Adipocyte (in vitro differentiated cells): ENCODE data around the gene SLC17A7.

Experiments
- DNase-seq: peaks from one replicate; pipeline ENCODE4 v3.0.0-alpha.2; 2015; ENCODE audit warnings: low read depth
- H3K27me3 ChIP-seq: replicated peaks from 2 replicates; pipeline ENCODE4 v1.7.0; 2013; ENCODE audit warnings: mild to moderate bottlenecking, low read length, moderate library complexity; ENCODE audit not compliant: control insufficient read depth, insufficient read depth
- H3K36me3 ChIP-seq: 2 replicates; pipeline ENCODE4 v1.7.0; 2013; ENCODE audit warnings: low read length, mild to moderate bottlenecking, moderate library complexity; ENCODE audit not compliant: control insufficient read depth, insufficient read depth, severe bottlenecking
- H3K4me1 ChIP-seq: 2 replicates; pipeline ENCODE4 v1.7.0; 2013; ENCODE audit warnings: mild to moderate bottlenecking, low read length, moderate library complexity; ENCODE audit not compliant: control insufficient read depth, insufficient read depth
- H3K4me3 ChIP-seq: 2 replicates; pipeline ENCODE4 v1.7.0; 2013; ENCODE audit warnings: mild to moderate bottlenecking, low read length, moderate library complexity
- H3K9ac ChIP-seq: 2 replicates; pipeline ENCODE4 v1.7.0; 2013; ENCODE audit warnings: mild to moderate bottlenecking, low read length, moderate library complexity
- H3K9me3 ChIP-seq: 2 replicates; pipeline ENCODE4 v1.7.0; 2013; ENCODE audit warnings: mild to moderate bottlenecking, low read length, moderate library complexity; ENCODE audit not compliant: control insufficient read depth

SLC17A7 gene

DNA sequence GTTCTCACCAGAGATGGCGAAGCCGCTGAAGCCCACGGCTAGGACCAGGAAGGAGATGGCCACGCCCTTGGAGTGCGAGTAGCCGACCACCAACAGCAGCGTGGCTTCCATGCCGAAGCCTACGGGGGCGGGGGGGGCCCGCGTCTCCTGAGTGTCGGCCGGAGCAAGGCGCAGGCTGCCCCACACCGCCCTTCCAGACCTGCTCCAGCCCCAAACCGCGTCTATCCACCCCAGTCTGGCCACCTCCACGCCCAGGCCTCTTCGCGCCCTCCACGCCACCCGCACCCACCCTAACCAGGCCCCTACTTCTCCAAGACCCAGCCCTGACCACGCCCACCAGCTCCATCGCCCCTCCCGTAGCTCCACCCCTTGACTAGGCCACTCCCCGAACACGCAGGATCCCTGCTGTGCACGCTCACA lies 10.0 kb downstream of the SLC17A7 start:
- Histone ChIP-seq H3K36me3 (no peaks in the 10 kb centered on the region), H3K9ac (no peak overlapping the region), H3K27me3 (peaks cover 53% of the 10 kb centered on the region), H3K4me3 (no peak overlapping the region), H3K9me3 (no peaks in the 10 kb centered on the region), H3K4me1 (no peaks in the 10 kb centered on the region)
- no peak for DNase-seq

DNA sequence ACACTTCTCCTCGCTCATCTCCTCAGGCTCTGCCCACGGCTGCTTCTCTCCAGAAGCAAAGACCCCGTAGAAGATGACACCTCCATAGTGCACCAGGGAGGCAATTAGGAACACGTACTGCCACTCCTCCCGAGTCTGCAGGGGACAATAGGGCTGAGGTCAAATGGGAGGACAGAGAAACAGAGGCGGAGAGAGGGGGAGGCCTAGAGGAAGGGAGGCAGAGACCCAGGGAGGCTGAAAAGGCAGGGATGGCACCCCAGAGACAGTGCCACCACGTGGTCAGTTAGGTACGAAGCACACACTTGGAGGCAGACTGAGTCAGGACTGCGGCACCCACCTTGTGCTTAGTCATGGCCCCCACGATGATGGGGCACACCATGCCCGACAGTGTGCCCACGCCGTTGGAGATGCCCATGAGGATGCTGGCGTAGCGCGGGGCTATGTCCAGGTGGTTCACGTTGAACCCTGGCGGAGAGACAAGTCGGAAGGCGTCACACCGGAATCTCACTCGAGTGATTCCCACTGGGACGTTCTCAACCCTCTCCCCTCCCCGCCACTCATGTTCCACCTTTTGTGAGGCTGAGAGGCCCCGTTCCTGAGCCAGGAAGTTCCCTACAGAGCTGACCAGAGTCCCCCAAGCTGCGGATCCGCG lies 10.5 kb downstream of the SLC17A7 start:
- Histone ChIP-seq H3K36me3 (no peaks in the 10 kb centered on the region), H3K9me3 (no peaks in the 10 kb centered on the region), H3K27me3 (peaks cover 54% of the 10 kb centered on the region), H3K4me3 (no peak overlapping the region), H3K9ac (no peak overlapping the region), H3K4me1 (peaks cover 3% of the 10 kb centered on the region)
- DNase-seq: no peak

DNA sequence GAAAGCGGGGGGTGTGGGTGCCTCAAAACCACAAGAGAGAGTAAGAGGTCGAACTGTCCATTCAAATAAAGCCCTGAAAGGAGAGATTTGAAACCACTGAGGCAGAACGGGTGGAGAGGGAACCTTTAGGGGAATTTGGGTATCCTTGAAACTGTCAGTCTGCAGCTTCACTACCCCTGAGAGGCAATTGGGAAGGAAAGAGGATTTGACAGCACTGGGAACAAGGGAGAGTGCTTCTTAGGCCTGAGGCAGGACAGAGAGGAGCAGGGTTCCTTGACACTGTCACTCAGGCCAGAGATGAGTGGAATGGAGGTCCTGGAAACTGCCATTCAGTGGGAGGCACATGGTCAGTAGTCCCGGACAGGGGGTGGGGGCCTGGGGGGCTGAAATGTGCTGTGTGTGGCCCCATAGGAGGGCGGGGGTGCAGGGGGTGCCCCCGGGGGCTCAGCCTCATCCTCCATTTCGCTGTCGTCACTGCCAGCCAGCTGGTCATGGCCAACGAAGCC lies 11.1 kb downstream of the SLC17A7 start:
- Histone ChIP-seq H3K36me3 (no peaks in the 10 kb centered on the region), H3K27me3 (peaks cover 60% of the 10 kb centered on the region), H3K9ac (no peak overlapping the region), H3K4me1 (peaks cover 3% of the 10 kb centered on the region), H3K4me3 (no peak overlapping the region), H3K9me3 (no peaks in the 10 kb centered on the region)
- no peak for DNase-seq

DNA sequence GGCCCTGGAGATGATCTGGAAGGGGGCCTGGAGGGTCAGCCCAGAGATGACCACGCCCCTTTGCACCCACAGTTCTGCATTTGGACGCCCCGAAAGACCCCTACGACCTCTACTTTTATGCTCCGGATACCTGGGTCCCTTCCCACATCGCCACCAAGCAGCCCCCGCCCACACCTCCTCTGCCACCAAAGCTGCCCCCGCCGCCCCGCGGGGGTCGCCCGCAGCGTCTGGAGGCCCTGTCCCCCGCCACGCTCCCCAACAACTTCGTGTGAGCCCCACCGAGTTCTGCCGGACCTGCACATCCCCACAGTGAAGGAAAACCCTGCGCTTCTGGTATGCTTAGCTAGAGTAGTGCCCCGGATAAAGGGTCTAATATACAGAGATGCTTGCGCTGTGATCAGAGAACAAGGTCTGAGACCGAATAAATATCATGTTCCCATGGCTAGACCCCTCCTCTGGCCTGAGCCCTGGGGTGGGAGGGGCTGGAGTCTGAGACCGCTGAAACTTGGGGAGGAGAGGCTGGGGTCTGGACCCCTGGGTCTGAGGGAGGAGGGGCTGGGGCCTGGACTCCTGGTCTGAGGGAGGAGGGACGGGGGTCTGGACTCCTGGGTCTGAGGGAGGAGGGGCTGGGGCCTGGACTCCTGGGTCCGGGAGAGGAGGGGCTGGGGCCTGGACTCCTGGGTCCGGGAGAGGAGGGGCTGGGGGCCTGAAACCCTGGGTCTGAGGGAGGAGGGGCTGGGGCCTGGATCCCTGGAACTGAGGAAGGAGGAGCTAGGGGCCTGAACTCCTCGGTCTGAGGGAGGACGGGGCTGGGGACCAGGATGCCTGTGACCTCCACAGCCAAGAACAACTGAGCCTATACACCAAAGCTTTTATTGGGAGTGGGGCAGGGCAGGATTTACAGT lies 12.5 kb downstream of the SLC17A7 start:
- Histone ChIP-seq H3K9me3 (no peaks in the 10 kb centered on the region), H3K27me3 (peaks cover 69% of the 10 kb centered on the region), H3K36me3 (no peaks in the 10 kb centered on the region), H3K4me3 (no peak overlapping the region), H3K9ac (no peak overlapping the region), H3K4me1 (peaks cover 3% of the 10 kb centered on the region)
- DNase-seq: no peak

DNA sequence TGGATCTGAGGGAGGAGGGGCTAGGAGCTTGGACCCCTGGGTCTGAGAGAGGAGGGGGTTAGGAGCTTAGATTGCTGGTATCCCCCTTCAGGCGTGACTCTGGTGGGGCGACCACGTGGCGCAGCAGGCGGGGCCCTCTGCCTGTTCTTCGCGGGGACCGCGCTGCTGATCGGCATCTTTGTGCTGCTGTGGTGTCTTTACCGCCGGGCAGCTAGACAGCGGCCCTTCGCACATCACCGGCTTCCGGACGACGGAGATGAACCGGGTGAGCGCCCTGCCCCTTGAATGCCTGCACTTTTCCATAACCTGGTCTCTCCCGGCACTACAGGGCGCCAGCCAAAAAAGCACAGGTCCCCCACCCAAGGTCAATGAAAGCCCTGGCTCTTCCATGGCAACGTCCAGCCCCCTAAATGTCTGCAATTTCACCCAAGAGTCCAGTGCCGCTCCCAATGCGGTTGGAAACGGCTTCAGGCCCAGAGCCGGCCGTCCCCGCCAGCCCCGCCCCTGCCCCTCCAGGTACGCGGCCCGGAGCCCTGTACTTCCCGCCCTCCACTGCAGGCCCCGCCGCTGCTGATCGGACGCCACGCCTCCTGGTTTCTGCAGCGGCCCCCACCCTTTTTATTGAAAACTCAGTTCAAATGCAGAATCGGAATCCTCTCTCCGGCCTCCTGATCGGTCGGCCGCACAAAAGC lies 13.3 kb downstream of the SLC17A7 start:
- peaks cover 3% of the 10 kb centered on the region for H3K4me1 ChIP-seq
- DNase-seq: no peak
- no peaks in the 10 kb centered on the region for H3K36me3 ChIP-seq
- H3K4me3 ChIP-seq: no peak overlapping the region
- H3K9ac ChIP-seq: no peak overlapping the region
- H3K27me3 ChIP-seq: peaks cover 74% of the 10 kb centered on the region
- H3K9me3 ChIP-seq: no peaks in the 10 kb centered on the region

DNA sequence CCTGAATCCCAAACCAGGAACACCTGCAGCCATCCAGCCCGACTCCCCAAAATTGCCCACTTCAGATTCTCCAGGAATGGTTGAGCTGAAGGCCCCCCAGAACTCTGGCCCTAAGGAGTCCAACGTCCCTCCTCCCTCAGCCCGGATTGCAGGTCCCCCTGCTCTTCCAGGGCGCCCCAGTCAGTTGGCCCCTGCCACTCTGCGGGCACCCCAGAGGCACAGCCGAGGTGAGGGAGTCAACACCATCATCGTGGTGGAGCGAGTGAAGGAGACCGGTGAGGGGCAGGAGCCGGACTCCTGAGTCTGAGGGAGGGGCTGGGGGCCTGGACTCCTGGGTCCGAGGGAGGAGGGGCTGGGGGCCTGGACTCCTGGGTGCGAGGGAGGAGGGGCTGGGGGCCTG lies 14.0 kb downstream of the SLC17A7 start:
- Histone ChIP-seq H3K9ac (no peak overlapping the region), H3K4me3 (no peak overlapping the region), H3K4me1 (peaks cover 9% of the 10 kb centered on the region), H3K27me3 (peaks cover 80% of the 10 kb centered on the region), H3K36me3 (no peaks in the 10 kb centered on the region), H3K9me3 (no peaks in the 10 kb centered on the region)
- no peak for DNase-seq

DNA sequence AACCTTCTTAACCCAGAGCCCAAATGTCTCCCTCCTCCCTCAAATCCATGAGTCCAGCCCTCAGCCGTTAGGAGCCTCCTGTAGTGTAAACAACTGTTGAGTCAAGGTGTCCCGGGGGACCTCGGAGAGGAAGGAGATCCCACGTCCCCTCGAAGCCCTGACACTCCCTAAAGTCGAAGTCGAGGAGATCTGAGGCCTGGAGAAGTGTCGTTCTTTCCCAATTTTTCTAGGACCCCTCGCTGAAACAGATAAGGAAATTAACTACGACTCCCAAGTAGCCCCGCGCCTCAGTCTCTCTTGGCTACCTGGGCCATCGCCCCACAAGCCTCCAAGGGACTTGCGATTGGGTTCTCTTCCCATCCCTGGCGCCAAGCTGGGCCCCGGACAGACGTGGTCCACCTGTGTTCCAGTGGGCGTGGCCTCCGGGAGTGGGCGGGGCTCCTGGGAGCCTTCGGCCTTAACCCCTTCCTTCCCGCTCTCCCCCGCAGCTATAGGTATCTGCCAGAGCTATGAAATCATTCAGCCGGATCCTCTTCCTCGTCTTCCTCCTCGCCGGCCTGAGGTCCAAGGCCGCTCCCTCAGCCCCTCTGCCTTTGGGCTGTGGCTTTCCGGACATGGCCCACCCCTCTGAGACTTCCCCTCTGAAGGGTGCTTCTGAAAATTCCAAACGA lies 15.3 kb downstream of the SLC17A7 start:
- H3K4me1 ChIP-seq: peaks cover 9% of the 10 kb centered on the region
- no peaks in the 10 kb centered on the region for H3K9me3 ChIP-seq
- H3K36me3 ChIP-seq: no peaks in the 10 kb centered on the region
- H3K27me3 ChIP-seq: peaks cover 85% of the 10 kb centered on the region
- no peak for DNase-seq
- H3K4me3 ChIP-seq: no peak overlapping the region
- no peak overlapping the region for H3K9ac ChIP-seq

DNA sequence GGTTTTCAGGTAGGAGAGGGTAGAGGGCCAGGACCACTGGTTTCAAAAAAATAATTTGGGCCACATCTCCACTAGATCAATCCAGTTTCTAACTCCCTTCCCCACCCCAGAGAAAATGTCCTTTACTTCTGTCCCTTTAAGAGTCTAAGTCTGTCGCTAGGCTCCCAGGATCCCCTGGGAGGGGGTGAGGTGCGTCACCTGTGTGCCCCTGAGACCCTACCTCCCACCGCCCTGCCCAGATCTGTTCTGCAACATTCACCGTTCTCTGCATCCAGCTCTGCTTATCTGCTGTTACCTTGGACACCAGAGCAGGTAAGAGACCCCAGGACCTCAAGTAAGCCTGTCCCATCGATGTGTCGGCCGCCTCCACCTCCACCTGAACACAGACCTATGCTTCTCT lies 16.1 kb downstream of the SLC17A7 start, which contains the start of gene GFY:
Gene GFY, plus strand, starts transcription at position 211 of the 400 bp plus-strand sequence. CDS start 1,043 bp downstream, outside the sequence.
- DNase-seq: no peak
- no peak within 1 kb of the TSS for H3K4me3 ChIP-seq
- no peaks in the 10 kb centered on the region for H3K9me3 ChIP-seq
- no peaks in the 10 kb centered on the region for H3K36me3 ChIP-seq
- peaks cover 9% of the 10 kb centered on the region for H3K4me1 ChIP-seq
- peaks cover 80% of the 10 kb centered on the region for H3K27me3 ChIP-seq
- H3K9ac ChIP-seq: no peak within 1 kb of the TSS

DNA sequence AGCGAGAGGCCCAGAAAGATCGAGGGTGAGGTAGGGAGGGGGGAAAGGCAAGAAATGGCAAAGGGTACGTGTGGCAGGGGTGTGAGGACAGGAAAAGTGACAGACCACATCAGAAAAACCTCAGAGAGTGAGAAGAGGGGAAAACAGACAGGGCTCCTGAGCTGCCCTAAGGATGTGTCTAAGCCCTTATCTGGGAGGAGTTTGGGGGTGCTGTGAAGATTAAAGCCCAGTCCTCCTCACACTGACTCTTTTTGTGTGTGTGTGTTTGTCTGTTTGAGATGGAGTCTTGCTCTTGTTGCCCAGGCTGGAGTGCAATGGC lies 17.4 kb downstream of the SLC17A7 start:
- no peak for DNase-seq
- no peak overlapping the region for H3K4me3 ChIP-seq
- no peaks in the 10 kb centered on the region for H3K9me3 ChIP-seq
- H3K9ac ChIP-seq: no peak overlapping the region
- peaks cover 9% of the 10 kb centered on the region for H3K4me1 ChIP-seq
- H3K27me3 ChIP-seq: peaks cover 79% of the 10 kb centered on the region
- no peaks in the 10 kb centered on the region for H3K36me3 ChIP-seq

DNA sequence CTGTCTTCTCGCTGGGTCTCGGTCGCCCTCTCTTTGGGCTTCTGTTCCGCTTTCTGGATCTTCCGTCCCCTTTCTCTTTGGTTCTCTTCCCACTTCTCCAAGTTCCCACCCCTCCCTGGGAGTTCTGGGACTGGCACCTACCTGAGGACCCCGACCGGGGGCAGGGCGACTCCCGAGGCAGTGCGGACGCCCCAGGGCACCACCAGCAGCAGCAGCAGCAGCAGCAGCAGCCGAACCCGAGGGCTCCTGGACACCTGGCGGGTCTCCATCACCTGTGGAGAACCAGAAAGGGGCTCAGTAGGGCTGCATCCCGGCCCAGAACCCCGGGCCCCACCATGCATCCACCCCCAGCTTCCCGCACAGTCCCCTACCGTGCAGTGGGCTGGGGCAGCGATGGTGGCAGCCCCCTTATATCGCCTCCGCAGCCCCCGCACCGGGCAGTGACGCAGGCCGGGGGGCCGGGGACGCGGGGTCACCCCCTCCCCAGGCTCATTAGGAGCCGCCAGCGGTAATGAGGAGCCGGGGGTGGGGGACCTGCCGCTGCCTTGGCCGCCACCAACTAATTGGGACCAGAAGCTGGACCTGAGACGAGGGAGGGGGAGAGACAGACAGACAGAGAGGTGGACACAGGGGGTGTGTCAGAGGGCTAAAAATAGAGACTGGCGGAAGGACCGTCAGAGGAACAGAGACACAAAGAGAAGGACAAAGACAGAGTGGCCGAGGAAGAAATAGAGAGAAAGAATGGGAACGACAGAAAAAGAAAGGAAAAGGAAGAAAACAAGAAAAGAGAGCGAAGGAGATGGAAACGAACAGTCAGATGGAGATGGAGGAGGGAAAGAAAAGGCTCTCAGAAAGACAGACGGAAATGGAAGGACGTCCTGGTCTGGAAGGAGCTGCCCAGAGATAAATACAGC lies 18.0 kb downstream of the SLC17A7 start, which contains the start of gene PTH2:
Gene PTH2, minus strand, starts transcription at position 371 of the 914 bp plus-strand sequence. Its CDS starts 102 bp downstream, at position 269.
- DNase-seq: no peak
- Histone ChIP-seq H3K27me3 (peaks cover 79% of the 10 kb centered on the region), H3K4me1 (peaks cover 9% of the 10 kb centered on the region), H3K9ac (no peak within 1 kb of the TSS), H3K36me3 (no peaks in the 10 kb centered on the region), H3K4me3 (no peak within 1 kb of the TSS), H3K9me3 (no peaks in the 10 kb centered on the region)
